Left cardiac atrium (tissue), 4 donors: ENCODE measurements around the gene KRT8. TPM values are rescaled to one million over a fixed set of nuclear protein-coding genes. Genes with fewer than 3 reads are reported as not detected.
"Not testable (repeated sequence)": the region's sequence is repeated elsewhere in the genome, so short reads cannot be mapped to it uniquely, and the experiment has no call there.

Experiments used
- ATAC-seq, 2 donors: fragments of 200-7000 bp; cut with Tn5 transposase; one replicate each; pipeline ENCODE4 v1.9.1; 2020; ENCODE audit warnings: mild to moderate bottlenecking in 2 of 2, moderate library complexity in 2 of 2
- DNase-seq: peaks from one replicate; pipeline ENCODE4 v3.0.0-alpha.2; 2020
- intact Hi-C, 2 donors: fragments of 100-400 bp; cut with DNase I; formaldehyde crosslinking; loops; one replicate each; pipeline versions ENCODE4 v1.14.1 to v1.15.1; 2022 to 2023
- total RNA-seq, 2 donors: library from RNA; stranded (reverse); fragmentation: NEBNext Ultra II Directional; extraction: Animal tissue kit (Norgen Biotek cat#: 25700); gene quantifications; one replicate each; pipeline ENCODE4 v1.2.1, GENCODE V29; 2021
- donor health status: DM: no; HTN: yes; CAD: no.
- donor health status: DM: no; HTN: yes; CAD: no; lungs with severe emphysema.
- donor health status: DM: yes; HTN: yes; CAD: no.
- donor health status: Dilated cardiomyopathy.

The KRT8 gene
- total RNA-seq, 2 donors from 2014 or later: 194 to 233 TPM

- no peak for ATAC-seq
- DNase-seq: no peak
- intact Hi-C loops: no loop called here
Measured at GRCh38 chr12:52861511-52861910, 43.4 kb downstream of the KRT8 start.

DNA sequence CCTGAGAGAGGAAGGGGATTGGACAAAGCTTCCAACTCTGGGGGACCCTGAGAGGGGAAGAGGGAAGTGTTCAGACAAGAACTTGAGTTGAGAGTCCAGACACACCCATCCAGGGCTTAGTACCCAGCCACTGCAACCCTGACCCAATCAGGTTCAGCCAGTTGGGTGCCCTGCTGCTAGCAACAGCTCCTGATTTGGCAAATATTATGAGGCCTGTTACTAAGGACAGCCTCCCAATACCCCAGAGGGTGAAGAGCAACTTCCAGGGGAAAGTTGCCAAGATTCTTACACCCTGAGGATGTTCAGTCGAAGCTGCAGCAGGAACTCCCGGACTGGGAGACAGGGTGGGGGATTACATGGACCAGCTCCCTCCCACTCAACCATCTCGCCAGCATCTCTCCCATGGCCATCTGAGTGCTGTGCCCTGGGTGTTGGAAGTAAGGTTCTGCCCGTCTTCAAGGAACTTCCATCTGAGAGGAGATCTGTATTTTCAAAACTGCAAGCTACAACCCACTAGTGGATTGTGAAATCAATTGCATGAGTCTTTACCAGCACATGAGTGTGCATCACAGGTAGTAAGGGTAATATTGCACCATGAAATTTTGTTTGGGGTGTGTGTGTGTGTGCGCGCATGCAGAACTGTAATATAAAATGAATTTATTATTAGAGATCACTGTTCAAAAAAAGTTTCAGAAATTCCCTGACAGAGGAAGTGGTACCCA, 44.6 kb downstream of the KRT8 start:
- ATAC-seq: peak; percentile 57 to 94
- DNase-seq: no peak
- intact Hi-C loops: no loop called here

DNA sequence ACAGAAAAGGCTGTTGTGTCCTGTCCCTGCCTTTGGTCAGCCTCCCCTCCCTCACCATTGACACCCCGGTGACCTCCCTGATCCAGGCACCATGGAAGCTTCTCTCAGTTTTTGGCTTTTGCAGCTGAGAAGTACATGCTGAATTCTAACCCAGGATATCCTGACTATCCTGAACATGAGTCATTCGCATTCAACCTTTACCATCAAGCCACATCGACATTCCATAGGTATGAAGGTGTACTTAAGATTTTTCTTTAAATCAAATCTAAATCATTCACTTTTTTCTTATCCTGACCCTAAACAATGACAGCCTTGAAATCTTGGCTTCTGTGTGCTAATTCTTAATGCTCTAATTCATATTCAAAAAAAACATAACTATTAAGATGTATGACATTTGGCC, 47.4 kb downstream of the KRT8 start:
- DNase-seq (no peak), ATAC-seq (no peak)
- intact Hi-C loops: no loop called here

DNA sequence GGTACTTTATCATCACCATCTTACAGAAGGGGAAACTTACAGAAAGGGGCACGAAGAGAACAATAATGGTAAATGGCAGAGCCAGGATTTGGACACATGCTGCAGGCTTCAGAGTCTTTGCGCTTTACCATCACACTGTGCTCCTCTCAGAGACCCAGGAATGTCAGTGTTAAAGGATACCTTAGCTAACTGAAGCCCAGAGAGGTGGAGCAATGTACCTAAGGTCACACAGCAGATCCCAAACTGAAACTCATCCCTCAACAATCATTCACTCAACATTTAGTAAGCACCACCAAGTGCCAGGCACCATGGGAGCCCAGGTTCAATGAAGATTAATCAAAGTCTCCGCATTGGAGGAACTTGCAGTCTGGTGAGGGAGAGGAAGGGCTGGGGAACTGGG, 48.1 kb downstream of the KRT8 start:
- no peak for ATAC-seq
- intact Hi-C loops: no loop called here
- no peak for DNase-seq

GRCh38 chr12:52856077-52856476, 48.8 kb downstream of the KRT8 start:
- intact Hi-C loops, ATAC-seq, DNase-seq: not testable (repeated sequence)

DNA sequence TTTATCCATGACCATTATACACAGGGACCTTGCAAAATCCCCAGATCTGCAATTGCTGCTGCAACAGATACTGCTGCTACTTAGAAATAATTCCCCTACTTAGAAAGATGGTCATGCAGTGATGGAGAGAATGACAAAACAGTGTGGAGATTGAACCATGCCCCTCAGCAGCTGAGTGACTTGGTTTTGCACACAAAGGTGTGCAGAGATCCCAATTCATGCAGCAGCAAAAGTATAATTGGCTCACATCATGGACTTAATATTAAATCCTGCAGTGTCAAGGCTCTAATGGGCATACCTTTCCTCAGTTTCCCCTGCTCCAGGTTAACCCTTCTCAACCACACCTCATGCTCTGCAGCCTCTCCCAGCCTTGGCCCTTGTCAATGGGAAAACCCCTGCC, 53.1 kb downstream of the KRT8 start:
- intact Hi-C loops: no loop called here
- ATAC-seq (no peak), DNase-seq (no peak)

DNA sequence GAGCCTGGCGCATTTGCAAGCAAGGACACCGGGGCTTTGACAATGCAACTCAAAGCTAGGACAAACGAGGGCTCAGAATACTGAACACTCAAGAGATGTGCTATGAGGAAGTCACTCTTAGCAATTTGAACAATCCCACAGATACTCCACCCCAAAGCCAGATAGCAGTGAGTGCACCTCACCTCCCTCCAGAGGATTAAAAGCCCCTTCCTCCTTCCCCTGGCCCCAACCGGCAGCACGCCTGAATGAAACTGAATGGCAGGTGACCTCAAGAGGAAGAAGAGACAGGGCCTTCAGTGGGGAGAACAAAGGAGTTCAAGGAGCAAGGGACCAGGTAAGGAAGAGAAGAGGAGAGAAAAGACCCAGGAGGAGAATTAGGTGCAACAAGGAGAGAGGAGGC, 54.2 kb downstream of the KRT8 start:
- DNase-seq (no peak), ATAC-seq (no peak)
- intact Hi-C loops: no loop called here

GRCh38 chr12:52849511-52849910, 55.4 kb downstream of the KRT8 start:
- intact Hi-C loops: no loop called here
- no peak for DNase-seq
- no peak for ATAC-seq

DNA sequence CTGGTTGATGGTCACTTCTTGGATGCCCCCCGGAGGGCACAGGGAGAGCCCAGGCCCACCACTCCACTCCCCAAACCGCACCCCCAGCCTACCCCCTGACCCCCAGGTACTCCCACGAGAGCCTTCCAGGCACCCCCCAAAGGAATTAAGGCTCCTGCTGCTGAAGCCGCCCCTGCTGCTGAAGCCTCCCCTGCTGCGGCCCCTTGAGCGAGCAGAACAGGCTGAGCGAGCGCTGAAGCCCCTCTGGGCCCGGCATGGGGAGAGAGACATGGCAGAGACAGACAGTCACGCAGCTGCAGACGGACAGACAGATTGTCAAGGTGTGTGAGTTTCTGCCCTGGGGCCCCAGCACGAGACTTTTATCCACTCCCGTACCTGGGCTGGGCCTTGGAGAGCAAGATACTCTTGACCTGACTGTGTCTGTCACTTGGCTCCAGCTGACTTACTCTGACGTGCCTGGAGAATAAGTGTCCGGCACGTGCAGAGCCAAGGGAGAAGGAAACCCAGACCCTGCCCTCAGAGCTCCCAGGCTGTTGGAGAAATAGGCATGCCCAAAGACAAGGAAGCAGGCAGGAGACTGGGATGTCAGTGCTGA, 56.1 kb downstream of the KRT8 start, which contains the start of gene KRT78:
Gene KRT78, minus strand, starts transcription at position 334 of the 595 bp plus-strand sequence. Its CDS starts 64 bp downstream, at position 270.
- intact Hi-C loops: no loop called here
- ATAC-seq: no peak
- no peak for DNase-seq

- ATAC-seq (no peak), DNase-seq (no peak)
- intact Hi-C loops: no loop called here
Measured at GRCh38 chr12:52847335-52848102, 57.4 kb downstream of the KRT8 start.

Other genes starting within 250 kb of the KRT8 start
- under 1 TPM in 1 of 2 donors, not detected in 1; 0.18 TPM for gene KRT1, start 224.7 kb downstream of the KRT8 start, total RNA-seq
- not detected for gene KRT77, start 201.6 kb downstream of the KRT8 start, total RNA-seq
- not detected for gene KRT76, start 127.7 kb downstream of the KRT8 start, total RNA-seq
- gene KRT3, start 109.0 kb downstream of the KRT8 start, total RNA-seq: not detected
- not detected for gene KRT4, start 91.0 kb downstream of the KRT8 start, total RNA-seq
- gene KRT79, start 70.8 kb downstream of the KRT8 start, total RNA-seq: under 1 TPM; 0.16 to 0.77 TPM
- gene KRT78, start 56.1 kb downstream of the KRT8 start, total RNA-seq: not detected
- gene KRT18, start 44.0 kb upstream of the KRT8 start, total RNA-seq: 10 to 100 TPM; 37.0 to 53.3 TPM
- gene EIF4B, start 101.4 kb upstream of the KRT8 start, total RNA-seq: 100 to 1,000 TPM; 332 to 341 TPM
- gene TNS2, start 145.0 kb upstream of the KRT8 start, total RNA-seq: 100 to 1,000 TPM; 108 to 122 TPM
- gene SPRYD3, start 174.3 kb upstream of the KRT8 start, total RNA-seq: 10 to 100 TPM; 34.3 to 51.3 TPM
- 100 to 1,000 TPM; 134 to 139 TPM for gene IGFBP6, start 192.6 kb upstream of the KRT8 start, total RNA-seq
- gene SOAT2, start 198.4 kb upstream of the KRT8 start, total RNA-seq: not detected